Stimulated activated CD4-positive, alpha-beta T cell treated with anti-CD3 and anti-CD28 coated beads, Interleukin-1b, Interleukin-23, amount 100 ng/mL, for 24 hours (primary cell): ENCODE results near the gene GCSAM.

ENCODE experiments used
- DNase-seq, 4 experiments: peaks; one replicate each; pipeline ENCODE4 v3.0.0-alpha.2; 2020; ENCODE audit warnings: low read depth in 4 of 4, low spot score in 1 of 4

GCSAM gene

GRCh38 chr3:112109322-112109721 is 23.7 kb downstream of the GCSAM start:
- DNase-seq: no peak

- DNase-seq: no peak
Observed at GRCh38 chr3:112104774-112105173, 28.3 kb downstream of the GCSAM start.

GRCh38 chr3:112101916-112102315 is 31.1 kb downstream of the GCSAM start:
- DNase-seq: no peak

GRCh38 chr3:112097378-112097777 is 35.7 kb downstream of the GCSAM start:
- no peak for DNase-seq

- no peak for DNase-seq
Observed at GRCh38 chr3:112096176-112096575, 36.9 kb downstream of the GCSAM start.

GRCh38 chr3:112095731-112096130 is 37.3 kb downstream of the GCSAM start:
- no peak for DNase-seq

- no peak for DNase-seq
Observed at GRCh38 chr3:112093180-112093522, 39.9 kb downstream of the GCSAM start.

- DNase-seq: no peak
Observed at GRCh38 chr3:112092496-112093179, 40.4 kb downstream of the GCSAM start.

GRCh38 chr3:112090887-112091586 is 42.0 kb downstream of the GCSAM start:
- DNase-seq: no peak

GRCh38 chr3:112089956-112090886 is 42.8 kb downstream of the GCSAM start:
- no peak for DNase-seq

GRCh38 chr3:112088944-112089343 is 44.1 kb downstream of the GCSAM start:
- no peak for DNase-seq

- DNase-seq: no peak
Observed at GRCh38 chr3:112087746-112088145, 45.3 kb downstream of the GCSAM start.

GRCh38 chr3:112086875-112087524 is 46.0 kb downstream of the GCSAM start:
- no peak for DNase-seq

- peak in 1 of 4 experiments; percentile 43 for DNase-seq
Observed at GRCh38 chr3:112086076-112086854, 46.8 kb downstream of the GCSAM start, which contains the start of gene C3orf52. C3orf52 (plus strand) TSS chr3:112086389; CDS start chr3:112086408, 19 bp downstream.

- DNase-seq: no peak
Observed at GRCh38 chr3:112085735-112086075, 47.3 kb downstream of the GCSAM start.

GRCh38 chr3:112084980-112085705 is 47.9 kb downstream of the GCSAM start:
- no peak for DNase-seq

- DNase-seq: no peak
Observed at GRCh38 chr3:112083239-112083638, 49.8 kb downstream of the GCSAM start.

GRCh38 chr3:112078125-112079083 is 54.6 kb downstream of the GCSAM start:
- no peak for DNase-seq
